Measurements from ENCODE around the gene PTPRN2. TPM values are rescaled to one million over a fixed set of nuclear protein-coding genes. Genes with fewer than 3 reads are reported as not detected.

PTPRN2 gene
- polyA plus RNA-seq, 4 donors = 1.6 to 11.7 (median 4.0) TPM

DNA sequence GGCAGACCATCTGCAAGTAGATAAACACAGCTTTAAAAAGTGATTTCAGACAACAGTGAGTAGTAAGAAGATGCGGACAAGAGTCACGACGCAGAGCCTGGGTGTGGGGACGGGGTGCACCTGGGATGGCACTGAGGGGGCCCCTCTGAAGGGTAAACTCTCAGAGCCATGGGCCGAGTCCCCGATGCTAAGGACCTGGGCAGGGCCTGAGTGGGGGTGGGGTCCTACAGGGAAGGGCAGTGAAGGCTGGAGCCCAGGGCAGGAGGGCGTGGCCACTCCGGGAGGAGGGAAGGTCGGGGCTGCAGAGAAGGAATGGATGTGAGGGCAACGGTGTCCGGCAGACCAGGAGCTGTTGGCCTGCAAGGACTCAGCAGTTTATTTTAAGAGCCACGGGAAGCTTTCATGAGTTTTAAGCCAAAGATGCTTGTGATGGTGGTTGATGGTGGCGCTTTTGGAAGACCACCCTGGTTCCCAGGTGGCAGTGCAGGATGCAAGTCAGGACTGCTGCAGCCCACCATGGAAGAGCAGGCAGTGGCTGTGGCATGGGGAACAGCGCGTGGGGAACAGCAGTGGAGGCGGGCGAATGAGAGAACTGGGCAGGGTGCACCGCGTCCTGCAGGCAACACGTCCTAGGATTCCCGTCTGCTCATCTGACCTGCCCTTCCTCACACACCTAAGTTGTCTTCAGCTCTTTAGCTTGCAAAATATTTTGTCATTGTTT is 954.0 kb downstream of the PTPRN2 start:
- Histone ChIP-seq H3K4me1 (ENCODE audit: control insufficient read depth in 3 of 3, insufficient read depth in 2 of 3, low read depth in 1 of 3, low read length in 2 of 3) (no peaks in the 10 kb centered on the region), H3K36me3 (ENCODE audit: control insufficient read depth in 3 of 3, insufficient read depth in 2 of 3, low read depth in 1 of 3, low read length in 3 of 3) (no peaks in the 10 kb centered on the region), H3K27me3 (ENCODE audit: control insufficient read depth in 3 of 3, insufficient read depth in 3 of 3, low read length in 3 of 3) (peaks cover 0 to 4% (median 2%) of the 10 kb centered on the region in 3 donors), H3K9me3 (ENCODE audit: control insufficient read depth in 2 of 2, insufficient read depth in 1 of 2, low read depth in 1 of 2, low read length in 1 of 2) (no peaks in the 10 kb centered on the region), H3K27ac (ENCODE audit: low read depth in 1 of 3, low read length in 2 of 3) (no peak overlapping the region), H3K4me3 (ENCODE audit: low read depth in 1 of 3, low read length in 3 of 3) (no peak overlapping the region)
- DNase-seq (no peak), FAIRE-seq (no peak)
- 75 to 78% (median 78%) methylated on average over 21 of the region's 21 CpGs for WGBS, 3 donors

DNA sequence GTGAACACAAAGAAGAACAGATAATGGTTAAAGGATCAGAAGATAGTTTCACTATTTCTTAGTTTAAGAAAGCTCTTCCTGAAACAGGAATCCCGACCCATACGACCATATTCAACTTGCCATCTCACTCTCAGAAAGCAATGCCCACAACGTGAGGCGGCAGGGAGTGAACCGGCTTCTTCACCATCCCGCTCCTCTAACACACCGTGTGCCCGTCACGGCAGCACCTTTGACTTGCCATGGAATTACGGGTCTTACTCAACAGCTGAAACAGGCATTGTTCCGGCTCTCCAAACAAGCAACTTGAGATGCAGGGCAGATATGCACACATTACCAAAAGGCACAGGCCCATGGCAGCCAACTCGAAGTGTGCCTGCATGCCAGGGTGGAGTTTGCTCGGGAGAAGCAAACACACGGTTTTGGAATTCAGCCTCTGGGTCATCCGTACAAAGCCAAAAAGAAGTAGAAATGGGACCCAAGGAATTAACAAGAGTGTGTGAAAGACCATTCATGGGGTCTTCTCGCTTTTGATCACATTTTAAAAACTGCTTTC is 957.2 kb downstream of the PTPRN2 start:
- no peak for DNase-seq
- FAIRE-seq = no peak
- H3K9me3 ChIP-seq (ENCODE audit: control insufficient read depth in 2 of 2, insufficient read depth in 1 of 2, low read depth in 1 of 2, low read length in 1 of 2) = no peaks in the 10 kb centered on the region
- no peaks in the 10 kb centered on the region for H3K36me3 ChIP-seq (ENCODE audit: control insufficient read depth in 3 of 3, insufficient read depth in 2 of 3, low read depth in 1 of 3, low read length in 3 of 3)
- 80 to 85% (median 83%) methylated on average over 16 of the region's 16 CpGs for WGBS, 3 donors
- no peaks in the 10 kb centered on the region for H3K4me1 ChIP-seq (ENCODE audit: control insufficient read depth in 3 of 3, insufficient read depth in 2 of 3, low read depth in 1 of 3, low read length in 2 of 3)
- peaks cover 0 to 4% (median 2%) of the 10 kb centered on the region in 3 donors for H3K27me3 ChIP-seq (ENCODE audit: control insufficient read depth in 3 of 3, insufficient read depth in 3 of 3, low read length in 3 of 3)
- no peak overlapping the region for H3K4me3 ChIP-seq (ENCODE audit: low read depth in 1 of 3, low read length in 3 of 3)
- no peak overlapping the region for H3K27ac ChIP-seq (ENCODE audit: low read depth in 1 of 3, low read length in 2 of 3)

GRCh38 chr7:157628456-157628855 is 959.2 kb downstream of the PTPRN2 start:
- Histone ChIP-seq H3K4me3 (ENCODE audit: low read depth in 1 of 3, low read length in 3 of 3) (no peak overlapping the region), H3K9me3 (ENCODE audit: control insufficient read depth in 2 of 2, insufficient read depth in 1 of 2, low read depth in 1 of 2, low read length in 1 of 2) (no peaks in the 10 kb centered on the region), H3K27me3 (ENCODE audit: control insufficient read depth in 3 of 3, insufficient read depth in 3 of 3, low read length in 3 of 3) (peaks cover 0 to 4% (median 0%) of the 10 kb centered on the region in 3 donors), H3K27ac (ENCODE audit: low read depth in 1 of 3, low read length in 2 of 3) (no peak overlapping the region), H3K4me1 (ENCODE audit: control insufficient read depth in 3 of 3, insufficient read depth in 2 of 3, low read depth in 1 of 3, low read length in 2 of 3) (no peaks in the 10 kb centered on the region), H3K36me3 (ENCODE audit: control insufficient read depth in 3 of 3, insufficient read depth in 2 of 3, low read depth in 1 of 3, low read length in 3 of 3) (no peaks in the 10 kb centered on the region)
- FAIRE-seq (no peak), DNase-seq (no peak)
- 87 to 90% (median 90%) methylated on average over 12 of the region's 12 CpGs for WGBS, 3 donors

DNA sequence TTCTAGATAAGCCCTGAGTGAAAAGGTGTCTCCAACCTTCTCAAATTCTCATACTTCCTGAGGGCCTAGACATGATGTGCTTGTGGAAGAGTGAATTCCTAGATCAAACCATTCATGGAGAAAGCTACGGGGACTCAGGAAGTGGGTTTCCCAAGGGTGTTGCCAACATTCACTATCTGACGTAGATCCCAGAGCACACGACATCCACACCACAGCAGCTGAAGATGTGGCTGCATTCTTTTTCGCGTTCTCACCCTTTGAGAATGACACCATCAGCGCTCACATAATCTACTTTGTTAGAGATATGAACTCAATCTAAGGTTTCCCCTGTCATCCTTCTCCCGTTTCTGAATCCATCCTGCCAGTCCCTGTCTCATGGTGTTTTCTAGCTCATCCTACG is 960.0 kb downstream of the PTPRN2 start:
- no peak for DNase-seq
- no peaks in the 10 kb centered on the region for H3K36me3 ChIP-seq (ENCODE audit: control insufficient read depth in 3 of 3, insufficient read depth in 2 of 3, low read depth in 1 of 3, low read length in 3 of 3)
- WGBS, 3 donors = 79 to 85% (median 83%) methylated on average over 8 of the region's 8 CpGs
- no peaks in the 10 kb centered on the region for H3K9me3 ChIP-seq (ENCODE audit: control insufficient read depth in 2 of 2, insufficient read depth in 1 of 2, low read depth in 1 of 2, low read length in 1 of 2)
- no peak overlapping the region for H3K4me3 ChIP-seq (ENCODE audit: low read depth in 1 of 3, low read length in 3 of 3)
- H3K27me3 ChIP-seq (ENCODE audit: control insufficient read depth in 3 of 3, insufficient read depth in 3 of 3, low read length in 3 of 3) = peaks cover 0 to 4% (median 0%) of the 10 kb centered on the region in 3 donors
- no peak for FAIRE-seq
- H3K27ac ChIP-seq (ENCODE audit: low read depth in 1 of 3, low read length in 2 of 3) = no peak overlapping the region
- no peaks in the 10 kb centered on the region for H3K4me1 ChIP-seq (ENCODE audit: control insufficient read depth in 3 of 3, insufficient read depth in 2 of 3, low read depth in 1 of 3, low read length in 2 of 3)

DNA sequence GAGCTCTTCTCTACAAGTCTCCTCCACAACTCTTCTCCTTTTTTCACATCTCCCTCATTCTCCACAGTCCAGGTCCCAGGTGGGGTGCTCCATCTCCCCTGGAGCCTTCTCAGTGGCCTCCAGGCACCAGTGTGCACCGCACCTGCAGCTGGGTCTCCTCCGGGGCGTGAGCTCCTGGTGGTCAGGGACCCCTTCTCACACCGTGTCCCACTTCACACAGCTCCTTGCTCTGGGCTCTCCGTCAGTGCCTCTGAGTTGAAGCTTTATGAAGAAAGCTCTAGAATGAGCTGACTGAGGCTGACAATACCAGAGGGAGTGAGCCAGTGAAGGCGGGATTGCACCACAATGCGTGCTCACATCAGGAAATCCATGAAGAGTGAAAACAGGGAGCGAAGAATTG is 960.6 kb downstream of the PTPRN2 start:
- WGBS, 3 donors = 87 to 89% (median 88%) methylated on average over 8 of the region's 8 CpGs
- H3K27me3 ChIP-seq (ENCODE audit: control insufficient read depth in 3 of 3, insufficient read depth in 3 of 3, low read length in 3 of 3) = peaks cover 0 to 4% (median 0%) of the 10 kb centered on the region in 3 donors
- FAIRE-seq = no peak
- no peak overlapping the region for H3K4me3 ChIP-seq (ENCODE audit: low read depth in 1 of 3, low read length in 3 of 3)
- H3K9me3 ChIP-seq (ENCODE audit: control insufficient read depth in 2 of 2, insufficient read depth in 1 of 2, low read depth in 1 of 2, low read length in 1 of 2) = no peaks in the 10 kb centered on the region
- no peak overlapping the region for H3K27ac ChIP-seq (ENCODE audit: low read depth in 1 of 3, low read length in 2 of 3)
- H3K4me1 ChIP-seq (ENCODE audit: control insufficient read depth in 3 of 3, insufficient read depth in 2 of 3, low read depth in 1 of 3, low read length in 2 of 3) = no peaks in the 10 kb centered on the region
- no peaks in the 10 kb centered on the region for H3K36me3 ChIP-seq (ENCODE audit: control insufficient read depth in 3 of 3, insufficient read depth in 2 of 3, low read depth in 1 of 3, low read length in 3 of 3)
- no peak for DNase-seq

- Histone ChIP-seq H3K36me3 (ENCODE audit: control insufficient read depth in 3 of 3, insufficient read depth in 2 of 3, low read depth in 1 of 3, low read length in 3 of 3) (no peaks in the 10 kb centered on the region), H3K4me1 (ENCODE audit: control insufficient read depth in 3 of 3, insufficient read depth in 2 of 3, low read depth in 1 of 3, low read length in 2 of 3) (no peaks in the 10 kb centered on the region), H3K27me3 (ENCODE audit: control insufficient read depth in 3 of 3, insufficient read depth in 3 of 3, low read length in 3 of 3) (peaks cover 0 to 4% (median 0%) of the 10 kb centered on the region in 3 donors), H3K4me3 (ENCODE audit: low read depth in 1 of 3, low read length in 3 of 3) (no peak overlapping the region), H3K9me3 (ENCODE audit: control insufficient read depth in 2 of 2, insufficient read depth in 1 of 2, low read depth in 1 of 2, low read length in 1 of 2) (no peaks in the 10 kb centered on the region), H3K27ac (ENCODE audit: low read depth in 1 of 3, low read length in 2 of 3) (no peak overlapping the region)
- 60 to 74% (median 63%) methylated on average over 11 of the region's 11 CpGs for WGBS, 3 donors
- FAIRE-seq (no peak), DNase-seq (no peak)
These were observed 961.5 kb downstream of the PTPRN2 start for GRCh38 chr7:157625973-157626742.

- WGBS, 3 donors = 78 to 90% (median 78%) methylated on average over 7 of the region's 7 CpGs
- H3K9me3 ChIP-seq (ENCODE audit: control insufficient read depth in 2 of 2, insufficient read depth in 1 of 2, low read depth in 1 of 2, low read length in 1 of 2) = no peaks in the 10 kb centered on the region
- H3K27ac ChIP-seq (ENCODE audit: low read depth in 1 of 3, low read length in 2 of 3) = no peak overlapping the region
- H3K36me3 ChIP-seq (ENCODE audit: control insufficient read depth in 3 of 3, insufficient read depth in 2 of 3, low read depth in 1 of 3, low read length in 3 of 3) = no peaks in the 10 kb centered on the region
- DNase-seq (no peak), FAIRE-seq (no peak)
- H3K27me3 ChIP-seq (ENCODE audit: control insufficient read depth in 3 of 3, insufficient read depth in 3 of 3, low read length in 3 of 3) = no peaks in the 10 kb centered on the region
- H3K4me3 ChIP-seq (ENCODE audit: low read depth in 1 of 3, low read length in 3 of 3) = no peak overlapping the region
- no peaks in the 10 kb centered on the region for H3K4me1 ChIP-seq (ENCODE audit: control insufficient read depth in 3 of 3, insufficient read depth in 2 of 3, low read depth in 1 of 3, low read length in 2 of 3)
These were observed 964.1 kb downstream of the PTPRN2 start for GRCh38 chr7:157623556-157623955.

GRCh38 chr7:157622408-157623205 is 965.0 kb downstream of the PTPRN2 start:
- Histone ChIP-seq H3K4me3 (ENCODE audit: low read depth in 1 of 3, low read length in 3 of 3) (no peak overlapping the region), H3K4me1 (ENCODE audit: control insufficient read depth in 3 of 3, insufficient read depth in 2 of 3, low read depth in 1 of 3, low read length in 2 of 3) (no peaks in the 10 kb centered on the region), H3K27me3 (ENCODE audit: control insufficient read depth in 3 of 3, insufficient read depth in 3 of 3, low read length in 3 of 3) (no peaks in the 10 kb centered on the region), H3K36me3 (ENCODE audit: control insufficient read depth in 3 of 3, insufficient read depth in 2 of 3, low read depth in 1 of 3, low read length in 3 of 3) (no peaks in the 10 kb centered on the region), H3K27ac (ENCODE audit: low read depth in 1 of 3, low read length in 2 of 3) (no peak overlapping the region), H3K9me3 (ENCODE audit: control insufficient read depth in 2 of 2, insufficient read depth in 1 of 2, low read depth in 1 of 2, low read length in 1 of 2) (no peaks in the 10 kb centered on the region)
- 84 to 86% (median 84%) methylated on average over 27 to 28 of the region's 28 CpGs for WGBS, 3 donors
- FAIRE-seq (no peak), DNase-seq (no peak)
